OCI-LY1 (cell line): ENCODE data around the gene BHLHA9.
"Not testable (repeated sequence)": the region's sequence is repeated elsewhere in the genome, so short reads cannot be mapped to it uniquely, and the experiment has no call there.

Source experiments
- H2AFZ ChIP-seq: fragments of 200-600 bp; sonication (generic), shearing (Covaris generic); 2 replicates; pipeline ENCODE4 v1.6.0; 2014; ENCODE audit warnings: antibody characterized with exemption, mild to moderate bottlenecking, low read length
- H3F3A ChIP-seq: fragments of 200-600 bp; sonication (generic), shearing (Covaris generic); 2 replicates; pipeline ENCODE4 v1.6.0; 2014; ENCODE audit warnings: mild to moderate bottlenecking, antibody characterized with exemption, low read length, moderate library complexity; ENCODE audit not compliant: insufficient read depth
- H3K27ac ChIP-seq: fragments of 200-600 bp; sonication (generic); 2 replicates; pipeline ENCODE4 v1.5.1; 2014; ENCODE audit warnings: low read length, mixed run types, mild to moderate bottlenecking, low read depth; ENCODE audit not compliant: poor library complexity, severe bottlenecking
- H3K27me3 ChIP-seq: fragments of 200-600 bp; sonication (generic); 2 replicates; pipeline ENCODE4 v1.6.0; 2014; ENCODE audit warnings: antibody characterized with exemption, mild to moderate bottlenecking, low read length, moderate library complexity; ENCODE audit not compliant: insufficient read depth
- H3K36me3 ChIP-seq: fragments of 200-600 bp; sonication (generic); 2 replicates; pipeline ENCODE4 v1.6.1; 2014; ENCODE audit warnings: mild to moderate bottlenecking, antibody characterized with exemption, low read length, moderate library complexity, mixed read lengths; ENCODE audit not compliant: insufficient read depth
- H3K4me1 ChIP-seq: fragments of 200-600 bp; sonication (generic); 2 replicates; pipeline ENCODE4 v1.5.1; 2014; ENCODE audit warnings: mild to moderate bottlenecking, low read length, moderate library complexity; ENCODE audit not compliant: insufficient read depth, severe bottlenecking
- H3K4me2 ChIP-seq: fragments of 200-600 bp; sonication (generic), shearing (Covaris generic); 2 replicates; pipeline ENCODE4 v1.6.1; 2014; ENCODE audit warnings: low read length
- H3K4me3 ChIP-seq: fragments of 200-600 bp; sonication (generic); 2 replicates; pipeline ENCODE4 v1.5.1; 2014; ENCODE audit warnings: low read length, low read depth, mild to moderate bottlenecking, mixed read lengths; ENCODE audit not compliant: poor library complexity, severe bottlenecking
- H3K79me2 ChIP-seq: fragments of 200-600 bp; shearing (Covaris generic); 2 replicates; pipeline ENCODE4 v1.6.1; 2016; ENCODE audit warnings: mixed run types, low read length, mixed read lengths; ENCODE audit not compliant: insufficient read depth
- H3K9ac ChIP-seq: fragments of 200-600 bp; sonication (generic), shearing (Covaris generic); 2 replicates; pipeline ENCODE4 v1.6.1; 2014; ENCODE audit warnings: mild to moderate bottlenecking, low read length, mixed read lengths
- H3K9me2 ChIP-seq: fragments of 200-600 bp; sonication (generic), shearing (Covaris generic); 2 replicates; pipeline ENCODE4 v1.6.1; 2014; ENCODE audit warnings: low read depth, mild to moderate bottlenecking, low read length, mixed read lengths
- H3K9me3 ChIP-seq: fragments of 200-600 bp; shearing (Covaris generic); 2 replicates; pipeline ENCODE4 v1.6.1; 2014; ENCODE audit warnings: low read length, mixed read lengths
- H4K20me1 ChIP-seq: fragments of 200-600 bp; sonication (generic), shearing (Covaris generic); 2 replicates; pipeline ENCODE4 v1.6.0; 2016; ENCODE audit warnings: mild to moderate bottlenecking, low read length; ENCODE audit not compliant: insufficient read depth
- EZH2 ChIP-seq: fragments of 200-600 bp; sonication (generic), shearing (Covaris generic); IDR thresholded peaks from 2 replicates; pipeline ENCODE4 v1.8.0; 2017; ENCODE audit warnings: borderline replicate concordance, mixed run types, mild to moderate bottlenecking, antibody characterized with exemption, low read length, moderate library complexity, mixed read lengths
- TF ChIP-seq, protein P1 (sequence below): fragments of 200-600 bp; sonication (generic), shearing (Covaris generic); IDR thresholded peaks from 2 replicates; pipeline ENCODE4 v1.5.1; 2017; ENCODE audit warnings: mild to moderate bottlenecking, antibody characterized with exemption, low read length, moderate library complexity, mixed read lengths

The BHLHA9 gene

DNA sequence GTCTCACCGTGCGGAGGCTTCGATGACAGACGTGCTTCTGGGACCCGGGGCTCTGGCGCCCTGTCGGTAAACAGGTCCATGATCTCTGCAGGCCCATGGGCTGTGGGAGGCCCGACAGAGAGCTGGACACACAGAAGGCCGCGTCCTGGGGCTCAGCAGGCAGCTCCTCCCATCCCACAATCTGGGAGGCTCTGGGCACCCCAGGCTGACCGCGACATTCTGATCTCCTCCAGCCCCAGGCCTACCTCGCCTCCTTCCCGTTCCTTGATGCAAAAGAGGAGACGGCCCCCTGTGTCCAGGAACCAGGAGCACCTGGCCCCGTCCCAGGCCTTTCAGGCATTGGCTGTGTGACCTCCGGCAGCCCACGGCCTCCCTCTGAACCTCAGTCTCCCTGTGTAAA lies 32.5 kb downstream of the BHLHA9 start:
- no peak overlapping the region for H3K4me3 ChIP-seq
- no peak for TF ChIP-seq EZH2
- TF ChIP-seq, protein P1, sequence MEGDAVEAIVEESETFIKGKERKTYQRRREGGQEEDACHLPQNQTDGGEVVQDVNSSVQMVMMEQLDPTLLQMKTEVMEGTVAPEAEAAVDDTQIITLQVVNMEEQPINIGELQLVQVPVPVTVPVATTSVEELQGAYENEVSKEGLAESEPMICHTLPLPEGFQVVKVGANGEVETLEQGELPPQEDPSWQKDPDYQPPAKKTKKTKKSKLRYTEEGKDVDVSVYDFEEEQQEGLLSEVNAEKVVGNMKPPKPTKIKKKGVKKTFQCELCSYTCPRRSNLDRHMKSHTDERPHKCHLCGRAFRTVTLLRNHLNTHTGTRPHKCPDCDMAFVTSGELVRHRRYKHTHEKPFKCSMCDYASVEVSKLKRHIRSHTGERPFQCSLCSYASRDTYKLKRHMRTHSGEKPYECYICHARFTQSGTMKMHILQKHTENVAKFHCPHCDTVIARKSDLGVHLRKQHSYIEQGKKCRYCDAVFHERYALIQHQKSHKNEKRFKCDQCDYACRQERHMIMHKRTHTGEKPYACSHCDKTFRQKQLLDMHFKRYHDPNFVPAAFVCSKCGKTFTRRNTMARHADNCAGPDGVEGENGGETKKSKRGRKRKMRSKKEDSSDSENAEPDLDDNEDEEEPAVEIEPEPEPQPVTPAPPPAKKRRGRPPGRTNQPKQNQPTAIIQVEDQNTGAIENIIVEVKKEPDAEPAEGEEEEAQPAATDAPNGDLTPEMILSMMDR, result no peak
- no peak overlapping the region for H3K4me2 ChIP-seq
- H2AFZ ChIP-seq, result no peak overlapping the region
- no peak overlapping the region for H3K27ac ChIP-seq
- no peaks in the 10 kb centered on the region for H3K9me3 ChIP-seq
- no peaks in the 10 kb centered on the region for H3K9me2 ChIP-seq
- H3K79me2 ChIP-seq, result no peaks in the 10 kb centered on the region
- H3K9ac ChIP-seq, result no peak overlapping the region
- peaks cover 13% of the 10 kb centered on the region; the same call in 1 of the 2 replicates for H3K27me3 ChIP-seq
- no peaks in the 10 kb centered on the region for H4K20me1 ChIP-seq
- no peaks in the 10 kb centered on the region for H3F3A ChIP-seq
- H3K36me3 ChIP-seq, result no peaks in the 10 kb centered on the region
- H3K4me1 ChIP-seq, result no peaks in the 10 kb centered on the region

DNA sequence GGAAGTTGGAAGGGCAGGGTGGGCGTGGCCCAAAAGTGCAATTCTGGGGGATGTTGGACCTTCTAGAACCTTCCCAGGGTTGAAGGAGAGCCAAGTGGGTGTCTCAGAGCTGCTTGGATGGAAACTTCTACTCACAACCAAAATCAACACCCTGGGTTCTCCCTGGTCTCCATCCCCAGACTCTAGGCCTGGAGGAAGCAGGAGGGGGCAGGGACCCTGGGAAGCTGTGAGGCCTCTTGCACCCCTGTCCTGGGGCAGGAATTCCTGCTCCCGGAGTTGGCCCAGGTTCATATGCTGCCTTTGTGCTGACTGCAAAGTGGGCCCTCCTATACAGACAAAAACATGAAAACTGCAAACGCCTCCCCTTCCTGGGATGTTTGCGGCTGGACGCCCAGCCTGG lies 34.3 kb downstream of the BHLHA9 start:
- no peak overlapping the region for H3K4me3 ChIP-seq
- H3K36me3 ChIP-seq, result no peaks in the 10 kb centered on the region
- no peaks in the 10 kb centered on the region for H3K79me2 ChIP-seq
- no peaks in the 10 kb centered on the region for H3K9me2 ChIP-seq
- H3F3A ChIP-seq, result no peaks in the 10 kb centered on the region
- no peak overlapping the region for H3K9ac ChIP-seq
- no peaks in the 10 kb centered on the region for H3K4me1 ChIP-seq
- H3K27me3 ChIP-seq, result peaks cover 13% of the 10 kb centered on the region; the same call in 1 of the 2 replicates
- no peak overlapping the region for H2AFZ ChIP-seq
- H4K20me1 ChIP-seq, result no peaks in the 10 kb centered on the region
- TF ChIP-seq EZH2, result no peak
- TF ChIP-seq, protein P1, result no peak
- no peak overlapping the region for H3K4me2 ChIP-seq
- no peak overlapping the region for H3K27ac ChIP-seq
- H3K9me3 ChIP-seq, result no peaks in the 10 kb centered on the region

DNA sequence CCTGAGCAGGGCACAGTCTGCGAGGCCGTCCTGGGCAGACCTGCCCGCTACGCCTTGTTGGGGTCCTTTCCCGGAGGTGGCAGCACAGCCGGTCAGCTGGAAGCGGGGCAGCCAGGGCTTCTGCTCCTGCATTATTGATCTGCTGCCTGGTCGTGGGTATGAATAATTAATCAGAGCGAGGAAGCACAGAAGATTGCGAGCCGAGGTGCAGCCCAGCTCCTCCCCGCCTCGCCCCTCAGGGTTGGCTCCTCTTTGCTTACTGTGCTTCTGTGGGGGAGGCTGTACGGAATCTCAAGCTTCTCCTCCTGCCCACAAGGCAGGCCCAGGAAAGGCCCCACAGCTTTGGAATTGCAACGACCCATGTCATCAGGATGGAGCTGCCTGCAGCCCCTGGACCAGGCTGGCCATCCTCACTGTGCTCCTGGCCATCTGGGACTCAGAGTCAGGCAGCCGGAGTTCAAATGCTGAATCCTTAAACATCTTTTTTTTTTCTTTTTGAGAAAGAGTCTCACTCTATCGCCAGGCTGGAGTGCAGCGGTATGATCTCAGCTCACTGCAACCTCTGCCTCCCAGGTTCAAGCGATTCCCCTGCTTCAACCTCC lies 34.8 kb downstream of the BHLHA9 start:
- no peak overlapping the region for H3K4me3 ChIP-seq
- no peak overlapping the region for H3K4me2 ChIP-seq
- no peaks in the 10 kb centered on the region for H4K20me1 ChIP-seq
- H3F3A ChIP-seq, result no peaks in the 10 kb centered on the region
- no peaks in the 10 kb centered on the region for H3K79me2 ChIP-seq
- H3K9me3 ChIP-seq, result no peaks in the 10 kb centered on the region
- H2AFZ ChIP-seq, result no peak overlapping the region
- 0 out of 2 replicates have a peak, but pooled peaks cover 10% of the 10 kb centered on the region for H3K27me3 ChIP-seq
- TF ChIP-seq EZH2, result no peak
- TF ChIP-seq, protein P1, result no peak
- no peak overlapping the region for H3K27ac ChIP-seq
- H3K36me3 ChIP-seq, result no peaks in the 10 kb centered on the region
- H3K4me1 ChIP-seq, result no peaks in the 10 kb centered on the region
- no peak overlapping the region for H3K9ac ChIP-seq
- no peaks in the 10 kb centered on the region for H3K9me2 ChIP-seq

DNA sequence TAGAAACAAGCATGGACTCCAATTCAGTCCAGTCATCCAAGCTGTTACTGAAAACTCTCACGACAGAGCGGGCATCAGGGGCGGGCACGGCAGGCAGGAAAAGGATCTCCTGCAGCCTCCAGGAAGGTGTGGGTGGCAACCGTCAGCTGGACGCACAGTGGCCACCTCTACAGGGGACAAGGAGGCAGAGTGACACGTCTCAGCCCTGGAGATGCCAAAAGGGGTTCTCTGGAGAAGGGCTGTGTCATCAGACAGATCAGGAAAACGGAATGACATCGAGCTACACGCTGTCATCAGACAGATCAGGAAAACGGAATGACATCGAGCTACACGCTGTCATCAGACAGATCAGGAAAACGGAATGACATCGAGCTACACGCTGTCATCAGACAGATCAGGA lies 37.6 kb downstream of the BHLHA9 start:
- not testable (repeated sequence) for H2AFZ ChIP-seq, H4K20me1 ChIP-seq, H3K27ac ChIP-seq

More for the DNA sequence above, 37.6 kb downstream of the BHLHA9 start:
- H3K4me1 ChIP-seq, H3K36me3 ChIP-seq, H3K79me2 ChIP-seq, H3K27me3 ChIP-seq, H3K9ac ChIP-seq, H3K9me3 ChIP-seq, H3F3A ChIP-seq, H3K4me3 ChIP-seq, H3K4me2 ChIP-seq, H3K9me2 ChIP-seq: not testable (repeated sequence)
